ENCODE results near the gene HSPA1L.
A peak's percentile ranks its signal among the peaks of the same experiment; 100 is the strongest.

HSPA1L gene

DNA sequence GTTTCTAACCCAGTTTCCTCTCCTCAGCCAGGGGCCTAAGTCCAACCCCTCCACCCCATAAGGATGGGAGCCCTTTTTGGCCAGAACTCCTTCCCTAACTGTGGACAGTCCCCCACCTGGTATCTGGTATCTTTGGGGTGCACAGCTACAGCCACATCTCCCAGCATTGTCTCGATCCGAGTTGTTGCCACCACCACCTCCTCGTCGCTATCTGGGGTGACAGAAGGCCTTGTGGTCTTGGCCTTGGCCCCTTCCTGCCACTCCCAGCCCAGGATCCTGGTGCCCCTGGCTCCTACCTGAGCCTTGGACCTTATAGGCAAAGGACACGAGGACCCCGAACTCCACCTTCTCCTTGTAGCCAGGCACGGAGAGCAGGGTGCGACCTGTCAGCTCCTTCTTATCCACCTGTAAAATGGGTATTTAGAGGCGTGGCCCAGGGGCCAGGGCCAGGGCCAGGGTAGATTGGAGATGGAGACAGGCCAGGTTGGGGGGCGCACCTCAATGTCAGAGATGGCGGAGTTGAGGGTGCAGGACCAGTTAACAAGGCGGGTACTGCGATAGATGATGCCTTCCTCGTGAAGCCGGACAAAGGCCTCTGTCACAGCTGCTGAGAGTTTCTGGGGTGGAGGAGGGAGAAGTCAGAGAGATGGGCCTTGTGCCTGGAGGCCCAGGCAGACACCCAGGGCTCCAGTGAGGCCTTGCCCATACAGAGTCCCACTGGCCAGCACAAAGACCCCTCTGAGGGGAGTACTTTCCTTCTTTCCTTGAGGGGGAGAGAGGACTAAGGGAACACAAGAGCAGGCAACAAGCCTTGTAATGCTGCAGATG lies 30.8 kb downstream of the HSPA1L start:
- DNase-seq (ENCODE audit: low read depth, low spot score): no peak

DNA sequence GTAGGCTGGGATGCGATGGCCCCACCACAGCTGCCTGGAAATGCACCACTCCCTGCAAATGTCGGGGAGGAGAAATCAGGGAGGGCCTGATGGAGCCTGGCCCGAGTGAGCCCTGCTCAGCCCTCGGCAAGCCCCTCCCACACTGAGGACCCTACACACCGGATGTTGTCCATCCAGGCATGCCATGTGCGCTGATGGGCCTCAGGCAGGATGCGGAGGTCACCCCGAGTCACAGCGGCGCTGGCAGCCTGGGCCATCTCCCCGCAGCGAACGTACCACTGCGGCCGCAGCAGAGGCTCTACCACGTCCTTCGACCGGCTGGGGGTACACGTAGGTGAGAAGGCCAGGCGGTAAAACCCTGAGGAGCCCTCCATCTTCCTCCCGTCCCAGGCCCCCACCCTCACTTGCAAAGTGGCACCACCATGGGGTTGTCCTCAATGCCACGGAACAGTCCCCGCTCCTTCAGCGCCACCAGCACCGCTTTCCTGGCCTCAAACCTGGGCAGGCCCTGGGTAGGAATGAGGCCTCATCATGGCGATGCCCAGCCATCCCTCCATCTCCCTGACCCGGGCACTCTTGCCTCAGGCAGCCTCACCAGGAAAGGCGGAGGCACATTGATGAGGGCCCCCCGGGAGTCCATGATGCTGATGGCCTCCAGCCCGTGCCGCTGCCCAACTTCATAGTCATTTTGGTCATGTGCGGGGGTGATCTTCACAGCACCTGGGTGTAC lies 32.8 kb downstream of the HSPA1L start:
- no peak for DNase-seq (ENCODE audit: low read depth, low spot score)

DNA sequence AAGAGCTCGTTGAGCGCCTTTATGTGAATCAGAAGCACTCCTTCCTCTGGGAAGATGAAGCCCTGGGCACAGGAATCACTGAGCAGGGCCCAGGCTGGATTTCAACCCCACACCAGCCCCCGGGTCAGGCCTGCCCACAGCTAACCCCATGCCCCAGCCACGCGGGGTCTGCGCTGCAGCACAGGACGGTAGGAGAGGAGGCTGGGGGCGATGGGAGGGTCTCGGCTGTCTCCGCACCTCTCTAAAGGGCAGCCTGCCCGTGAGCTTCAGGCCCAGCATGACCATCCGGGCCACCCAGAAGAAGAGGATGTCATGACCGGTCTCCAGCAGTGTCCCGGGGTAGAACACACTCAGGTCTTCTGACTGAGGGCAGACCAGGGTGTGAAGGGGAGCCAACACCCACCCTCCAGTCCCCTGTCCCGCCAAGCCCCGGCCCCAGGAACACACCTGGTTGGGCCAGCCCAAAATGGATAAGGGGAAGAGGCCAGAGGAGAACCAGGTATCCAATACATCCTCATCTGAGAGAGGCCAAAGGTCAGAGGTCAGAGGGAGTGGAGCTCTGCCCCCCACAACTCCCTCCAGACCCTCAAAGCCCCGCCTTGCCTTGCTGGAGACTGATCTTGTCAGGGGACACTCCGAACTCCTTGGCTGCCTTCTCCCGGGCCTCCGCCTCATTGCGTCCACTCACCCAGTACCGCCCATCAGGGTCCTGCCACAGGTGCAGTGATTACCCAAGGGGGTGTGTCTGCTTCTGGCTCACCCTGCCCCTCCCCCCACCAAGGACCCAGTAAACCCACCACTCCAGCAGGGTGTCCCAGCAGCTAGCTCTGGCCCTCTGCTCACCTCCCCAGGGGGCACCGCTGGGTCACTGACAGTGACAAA lies 33.6 kb downstream of the HSPA1L start:
- DNase-seq (ENCODE audit: low read depth, low spot score): no peak

DNA sequence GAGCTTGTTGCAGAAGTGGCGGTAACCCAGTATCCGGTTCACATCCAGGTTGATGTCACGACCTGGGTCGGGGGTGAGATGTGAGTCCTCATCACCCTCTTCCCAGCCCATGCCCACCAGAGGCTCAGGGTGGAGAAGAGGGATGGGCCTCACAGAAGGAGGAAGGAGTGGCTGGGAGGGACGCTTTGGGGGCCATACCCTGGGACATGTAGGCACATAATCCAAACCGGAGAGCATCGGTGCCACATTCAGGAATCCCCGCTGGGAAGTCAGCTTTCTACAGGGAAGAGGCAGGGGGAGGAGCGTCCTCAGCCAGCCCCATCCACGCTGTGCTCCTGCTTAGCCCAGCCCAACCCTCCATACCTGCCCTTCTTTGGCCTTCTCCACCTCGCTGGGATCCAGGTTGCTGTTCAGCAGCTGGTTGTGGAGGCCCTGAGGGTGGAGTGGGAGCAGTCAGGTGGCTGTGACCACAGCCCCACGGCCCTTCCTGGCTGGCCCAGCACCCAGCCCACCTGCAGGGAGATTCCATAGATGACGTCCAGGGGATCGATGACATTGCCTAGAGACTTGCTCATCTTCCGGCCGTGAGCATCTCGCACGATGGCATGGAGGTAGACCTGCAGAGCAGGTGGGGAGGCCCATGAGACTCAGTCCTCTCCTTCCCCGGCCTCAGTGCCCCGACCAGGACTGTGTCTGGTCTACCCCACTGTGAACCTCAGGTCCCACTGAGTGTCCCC lies 34.4 kb downstream of the HSPA1L start:
- no peak for DNase-seq (ENCODE audit: low read depth, low spot score)

DNA sequence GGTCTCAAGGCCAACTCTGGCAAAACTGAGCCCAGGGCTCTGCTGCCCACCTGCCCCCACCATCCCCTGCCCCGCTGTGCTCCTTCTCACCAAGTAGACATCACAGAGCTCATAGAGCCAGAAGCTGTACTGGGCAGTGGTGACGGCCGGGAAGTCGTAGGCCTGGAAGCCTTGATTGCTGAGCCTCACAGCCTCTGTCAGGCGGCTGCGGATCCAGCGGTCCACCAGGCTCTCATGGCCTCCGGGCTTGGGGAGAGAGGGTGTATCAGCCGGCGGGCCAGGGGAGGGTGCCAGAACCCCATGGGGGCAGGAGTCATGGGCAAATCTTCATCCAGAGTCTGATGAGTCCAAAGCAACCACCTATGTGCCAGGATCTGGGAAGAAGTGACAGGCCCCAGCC lies 35.2 kb downstream of the HSPA1L start:
- DNase-seq (ENCODE audit: low read depth, low spot score): no peak

DNA sequence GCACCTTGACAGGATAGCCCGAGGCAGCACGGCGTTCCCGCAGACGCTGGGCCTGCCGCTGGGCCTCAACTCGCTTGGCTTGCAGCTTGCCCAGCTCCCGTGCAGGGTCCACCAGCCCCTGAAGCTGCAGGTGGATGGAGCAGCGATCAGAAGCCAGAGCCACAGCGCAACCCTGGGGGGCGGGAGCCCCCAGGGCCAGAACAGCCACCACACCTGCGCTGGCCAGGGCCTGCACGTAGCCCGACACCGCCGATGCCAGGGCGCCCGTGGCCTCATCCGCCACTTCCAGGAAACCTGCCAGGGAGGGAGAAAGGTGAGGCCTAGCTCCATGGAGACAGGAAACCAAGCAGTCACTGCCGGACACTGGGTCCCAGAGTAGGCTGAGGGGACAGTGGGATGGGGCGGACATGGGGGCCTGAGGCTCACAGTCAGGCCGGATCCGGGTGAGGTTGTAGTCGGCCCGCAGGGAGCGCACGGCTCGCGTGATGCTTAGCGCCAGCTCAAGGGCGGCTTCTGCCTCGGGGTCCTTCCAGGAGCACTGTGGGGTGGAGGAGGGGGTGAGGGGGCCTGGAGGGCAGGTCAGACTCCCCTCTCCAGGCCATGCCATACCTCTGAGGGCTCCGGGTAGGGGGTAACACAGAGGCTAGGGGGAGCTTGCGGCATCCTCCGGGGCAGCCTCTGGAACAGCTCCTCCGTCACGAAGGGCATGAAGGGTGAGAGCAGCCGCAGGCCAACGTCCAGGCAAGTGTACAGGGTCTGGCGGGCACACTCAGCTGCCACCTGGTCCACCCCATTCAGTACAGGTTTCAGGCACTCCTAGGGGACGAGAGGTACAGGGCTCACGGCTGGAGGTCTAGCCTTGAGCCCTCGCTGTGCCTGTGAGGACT lies 35.8 kb downstream of the HSPA1L start:
- DNase-seq (ENCODE audit: low read depth, low spot score): no peak

DNA sequence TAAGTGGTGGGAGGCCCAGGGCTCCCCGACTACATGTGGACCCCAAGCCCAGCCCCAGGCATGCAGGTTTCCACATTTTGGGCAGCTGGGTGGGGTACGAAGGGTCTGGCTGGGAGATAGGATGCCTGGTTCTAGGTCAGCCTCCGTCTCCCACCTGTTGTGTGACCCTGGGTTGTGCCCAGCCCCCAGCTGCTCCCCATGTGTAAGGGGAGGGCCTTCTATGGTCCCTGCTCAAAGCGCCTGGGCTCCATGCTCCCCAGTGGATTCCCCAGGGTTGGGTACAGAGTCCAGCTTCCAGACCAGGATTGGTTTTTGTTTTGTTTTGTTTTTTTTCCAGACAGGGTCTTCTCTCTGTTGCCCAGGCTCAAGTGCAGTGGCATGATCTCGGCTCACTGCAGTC lies 36.9 kb downstream of the HSPA1L start:
- DNase-seq (ENCODE audit: low read depth, low spot score): no peak

DNA sequence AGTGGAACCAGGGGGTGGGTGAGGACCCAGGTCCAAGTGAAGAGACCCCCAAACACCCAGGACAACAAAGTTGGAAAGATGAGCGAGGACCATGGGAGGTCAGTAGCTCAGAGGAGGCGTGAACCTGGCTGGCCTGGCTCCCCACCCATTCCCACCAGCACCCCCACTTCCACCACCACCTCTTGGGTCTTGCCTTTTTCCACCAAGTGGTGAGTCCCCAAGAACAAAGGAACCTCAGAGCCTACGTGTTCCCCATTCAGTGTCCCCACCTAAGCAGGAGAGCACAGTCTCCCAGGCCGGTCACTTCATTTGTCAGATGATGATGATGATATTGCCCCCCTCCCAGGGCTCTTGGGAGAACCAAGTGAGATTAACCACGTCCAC lies 37.4 kb downstream of the HSPA1L start:
- no peak for DNase-seq (ENCODE audit: low read depth, low spot score)

DNA sequence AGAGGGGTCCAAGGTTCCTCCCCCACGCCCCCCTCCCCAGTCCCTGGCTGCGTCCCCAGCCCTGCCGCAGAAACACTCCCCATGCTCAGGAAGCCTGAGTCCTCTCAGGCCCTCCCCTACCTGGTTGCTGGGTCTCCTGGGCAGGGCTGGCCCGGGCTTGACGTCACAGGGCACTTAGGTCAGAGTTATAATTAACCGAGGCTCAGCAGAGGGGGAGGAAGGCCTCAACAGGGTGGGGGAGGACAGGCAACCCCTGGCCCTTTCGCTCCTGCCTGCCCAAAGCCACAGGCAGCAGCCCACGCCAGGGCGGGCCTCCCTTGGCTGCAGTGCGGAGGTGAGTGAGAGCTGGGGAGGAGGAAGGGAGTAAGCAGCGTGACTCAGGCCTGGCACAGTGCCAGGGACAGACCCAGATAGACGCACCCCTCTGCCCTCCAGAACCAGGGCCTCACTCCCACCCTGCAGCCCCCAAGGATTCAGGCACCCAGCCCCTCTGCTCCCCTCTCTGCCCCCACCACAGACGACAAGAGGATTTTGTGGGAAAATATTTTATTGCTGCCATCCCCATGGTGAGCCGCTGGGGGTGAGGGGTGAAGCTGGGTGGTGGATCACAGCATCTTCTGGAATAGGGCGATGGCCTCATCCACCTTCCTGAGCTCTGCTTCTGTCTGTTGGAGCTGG lies 38.0 kb downstream of the HSPA1L start, which contains the start of gene VWA7:
Gene VWA7 (minus strand): TSS at position 340 of the 678 bp plus-strand sequence. CDS start 549 bp downstream, outside the sequence.
- peak; percentile 84 for DNase-seq (ENCODE audit: low read depth, low spot score)

DNA sequence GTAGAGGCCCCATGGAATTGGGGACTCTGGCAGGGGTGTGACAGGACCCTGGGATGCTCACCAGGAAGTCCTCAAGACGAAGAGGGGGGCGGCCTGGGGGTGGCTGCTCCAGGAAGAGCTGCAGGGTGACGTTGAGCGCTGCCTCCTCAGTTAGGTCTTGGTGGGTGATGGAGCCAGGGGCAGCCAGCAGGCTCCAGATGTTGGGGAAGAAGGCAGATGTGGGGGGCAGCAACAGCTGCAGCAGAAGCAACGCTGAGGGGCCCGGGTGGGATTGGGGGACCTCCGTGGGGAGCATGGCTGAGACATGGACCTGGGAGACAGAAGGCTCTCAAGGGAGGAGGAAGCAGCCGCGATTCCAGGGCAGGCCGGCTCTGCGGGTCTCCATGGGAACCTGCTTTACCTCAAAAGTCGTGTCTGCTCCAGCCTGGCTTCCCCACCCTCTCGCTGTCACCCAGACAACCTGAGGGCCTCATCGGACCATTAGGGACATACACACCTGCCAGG lies 38.5 kb downstream of the HSPA1L start:
- peak; percentile 16 for DNase-seq (ENCODE audit: low read depth, low spot score)

DNA sequence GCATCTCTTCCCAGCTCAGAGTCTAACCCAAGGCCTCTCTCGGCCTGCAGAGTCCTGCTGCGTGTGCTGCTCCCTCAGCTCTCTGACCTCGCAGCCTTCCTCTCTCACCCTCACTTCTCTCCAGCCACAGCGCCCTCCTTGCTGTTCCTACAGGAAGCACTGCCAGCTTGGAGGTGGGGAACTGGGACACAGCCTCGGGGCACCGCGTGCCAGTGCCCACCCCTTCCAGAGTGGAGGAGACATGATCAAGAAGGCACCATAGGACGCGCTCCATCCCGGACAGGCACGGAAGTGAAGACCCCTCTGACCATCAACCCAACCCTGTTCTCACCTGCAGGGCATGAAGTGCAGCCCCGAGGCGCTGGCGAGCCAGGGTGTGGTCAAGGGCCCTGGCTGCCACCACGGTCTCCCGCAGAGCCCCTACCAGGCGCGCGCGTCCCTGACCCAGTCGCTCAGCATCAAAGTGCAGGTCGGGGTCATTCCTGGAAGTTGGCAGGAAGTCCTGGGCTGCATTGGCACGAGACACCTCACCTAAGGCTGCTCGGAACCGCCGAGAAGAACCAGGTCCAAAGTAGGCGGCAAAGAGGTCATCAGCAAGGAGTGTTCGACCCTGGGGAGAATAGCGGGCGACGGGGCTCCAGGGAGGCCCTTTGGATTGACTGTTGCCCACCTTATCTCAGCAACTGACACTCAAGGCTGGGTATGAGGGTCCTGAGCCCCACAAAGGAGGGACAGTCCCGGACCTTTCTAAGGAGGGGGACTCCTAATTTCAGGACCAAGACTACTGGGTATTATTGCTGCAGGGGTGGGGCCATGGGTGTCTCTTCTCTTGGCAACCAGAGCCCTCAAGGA lies 39.2 kb downstream of the HSPA1L start:
- no peak for DNase-seq (ENCODE audit: low read depth, low spot score)

DNA sequence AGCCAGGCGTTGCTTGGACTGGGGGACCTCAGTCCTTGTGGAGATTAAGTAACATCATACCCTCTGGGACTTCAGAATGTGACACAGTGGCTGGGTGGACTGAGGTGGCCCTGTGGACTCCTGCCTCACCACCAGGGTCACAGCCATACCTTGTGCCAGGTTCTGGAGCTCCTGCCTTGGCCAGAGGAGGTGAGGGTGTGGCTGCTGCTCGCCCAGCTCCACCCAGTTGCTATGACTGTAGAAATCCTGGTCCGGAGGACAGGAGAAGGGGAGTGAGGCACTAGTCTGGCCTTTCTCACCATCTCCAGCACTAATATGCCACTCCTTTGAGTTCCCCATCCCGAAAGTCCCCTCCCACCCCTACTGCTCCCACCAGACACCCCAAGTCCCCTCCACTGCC lies 39.9 kb downstream of the HSPA1L start:
- no peak for DNase-seq (ENCODE audit: low read depth, low spot score)

DNA sequence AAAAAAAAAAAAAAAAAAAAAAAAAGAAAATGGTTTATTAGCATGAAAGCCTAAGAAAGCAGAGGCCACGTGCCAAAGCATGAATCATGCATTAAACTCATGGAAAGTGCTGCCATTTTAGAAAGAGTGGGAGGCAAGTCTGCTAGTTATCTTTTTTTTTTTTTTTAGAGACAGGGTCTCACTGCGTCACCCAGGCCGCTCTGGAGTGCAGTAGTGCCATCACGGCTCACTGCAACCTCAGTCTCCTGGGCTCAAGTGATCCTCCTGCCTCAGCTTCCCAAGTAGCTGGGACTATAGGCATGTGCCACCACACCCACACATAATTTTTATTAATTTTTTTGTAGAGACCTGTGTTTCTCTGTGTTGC lies 43.1 kb downstream of the HSPA1L start:
- no peak for DNase-seq (ENCODE audit: low read depth, low spot score)

DNA sequence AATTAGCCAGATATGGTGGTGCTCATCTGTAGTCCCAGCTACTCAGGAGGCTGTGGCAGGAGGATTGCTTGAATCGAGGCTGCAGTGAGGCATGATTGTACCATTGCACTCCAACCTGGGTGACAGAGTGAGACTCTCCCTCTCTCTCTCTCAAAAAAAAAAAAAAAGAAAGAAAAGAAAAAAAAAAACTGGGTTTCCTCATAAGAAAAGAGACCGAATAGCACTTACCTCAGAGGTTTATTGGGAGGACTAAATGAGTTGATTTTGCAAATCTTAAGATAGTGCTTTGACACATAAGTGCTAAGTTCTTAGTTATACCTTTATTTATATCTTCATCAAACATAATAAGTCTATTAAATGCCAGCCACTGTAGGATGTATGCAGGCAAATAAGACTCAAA lies 44.2 kb downstream of the HSPA1L start:
- no peak for DNase-seq (ENCODE audit: low read depth, low spot score)

DNA sequence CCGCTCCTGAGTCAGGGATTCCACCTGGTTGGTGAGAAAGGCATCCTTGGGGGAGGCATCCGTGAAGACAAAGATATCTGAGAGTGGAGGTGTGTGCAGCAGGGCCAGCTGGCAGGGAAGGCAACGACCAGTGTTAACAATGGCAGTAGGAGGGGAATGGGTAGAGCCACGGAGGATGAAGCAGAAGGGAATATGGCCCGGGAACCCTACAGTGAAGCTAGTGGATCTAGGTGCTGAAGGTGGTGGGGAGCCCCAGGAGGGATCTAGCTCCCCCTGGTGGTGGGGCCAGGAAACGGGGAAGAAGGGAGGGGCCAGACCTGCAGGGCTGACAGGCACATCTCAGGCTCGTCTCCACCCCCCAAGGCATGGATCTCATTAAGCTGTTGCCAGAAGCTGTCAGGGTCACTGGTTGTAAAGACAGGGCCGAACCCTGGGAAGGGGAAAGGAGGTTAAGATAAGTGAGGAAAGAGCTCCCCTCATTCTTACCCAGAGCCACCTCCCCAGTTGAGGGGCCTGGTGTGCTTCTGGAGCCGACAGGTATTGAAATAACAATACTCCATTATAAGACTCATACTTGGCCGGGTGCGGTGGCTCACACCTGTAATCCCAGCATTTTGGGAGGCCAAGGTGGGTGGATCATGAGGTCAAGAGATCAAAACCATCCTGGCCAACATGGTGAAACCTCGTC lies 45.3 kb downstream of the HSPA1L start:
- peak; percentile 37 for DNase-seq (ENCODE audit: low read depth, low spot score)

DNA sequence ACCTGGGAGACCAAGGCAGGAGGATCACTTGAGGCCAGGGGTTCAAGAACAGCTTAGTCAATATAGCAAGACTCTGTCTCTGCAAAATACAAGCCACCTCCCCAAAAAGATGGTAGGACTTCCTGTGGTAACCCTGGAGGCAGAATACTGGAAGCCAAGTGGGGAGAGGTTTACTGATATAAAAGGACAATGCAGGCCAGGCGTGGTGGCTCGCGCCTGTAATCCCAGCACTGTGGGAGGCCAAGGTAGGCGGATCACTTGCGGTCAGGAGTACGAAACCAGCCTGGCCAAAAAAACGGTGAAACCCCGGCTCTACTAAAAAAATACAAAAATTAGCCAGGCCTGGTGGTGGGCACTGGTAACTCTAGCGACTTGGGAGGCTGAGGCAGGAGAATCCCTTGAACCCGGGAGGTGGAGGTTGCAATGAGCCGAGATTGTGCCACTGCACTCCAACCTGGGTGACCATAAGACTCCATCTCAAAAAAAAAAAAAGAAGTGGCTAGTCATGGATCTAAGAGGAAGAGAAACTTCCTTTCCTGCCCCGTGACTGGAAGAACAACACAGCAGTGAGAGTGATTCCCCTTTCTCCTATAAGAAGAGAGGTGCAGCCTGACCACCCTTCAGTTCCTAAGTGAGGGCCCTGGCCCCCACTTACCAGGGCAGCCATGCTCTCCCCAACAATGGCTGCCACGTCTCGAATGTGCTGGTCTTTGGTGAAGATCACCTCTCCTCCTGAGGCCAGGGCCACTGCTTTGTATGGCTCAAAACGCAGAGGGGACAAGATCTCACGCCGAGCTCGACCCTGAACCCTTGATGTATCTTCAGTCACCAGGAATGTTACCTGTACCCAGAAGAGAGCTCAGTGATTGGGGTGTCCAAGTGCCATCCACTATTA lies 46.5 kb downstream of the HSPA1L start:
- no peak for DNase-seq (ENCODE audit: low read depth, low spot score)

DNA sequence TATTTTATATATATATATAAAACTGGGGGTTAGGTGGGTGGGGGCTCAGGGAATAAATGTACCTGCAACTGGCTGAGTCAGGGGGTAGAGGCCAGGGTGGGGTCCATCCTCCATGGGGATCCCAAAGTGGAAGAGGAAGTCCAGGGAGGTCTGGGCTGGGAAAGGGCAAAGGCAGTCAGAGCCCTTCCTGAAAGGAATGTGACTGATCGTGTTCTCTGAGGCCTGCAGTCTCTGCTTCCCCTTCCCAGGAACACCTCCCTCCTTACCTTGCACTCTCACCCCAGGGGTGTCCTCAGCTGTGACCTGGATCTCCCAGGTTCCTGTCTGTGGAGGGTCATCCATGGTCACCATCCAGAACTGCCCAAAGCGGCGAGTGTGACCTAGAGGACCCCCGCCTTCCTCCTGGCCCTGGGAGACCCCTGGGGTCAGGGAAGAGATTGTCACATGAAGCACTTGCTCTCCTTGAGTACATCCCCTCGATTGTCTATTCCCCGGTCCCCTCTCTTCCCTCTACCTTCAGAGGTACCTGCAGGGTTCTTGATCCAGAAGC lies 47.9 kb downstream of the HSPA1L start:
- DNase-seq (ENCODE audit: low read depth, low spot score): no peak
